IPS-15b (cell line): ENCODE measurements around the gene AMER3.

Source experiments
- H3K27me3 ChIP-seq: one replicate; pipeline ENCODE4 v1.6.1; 2013; ENCODE audit warnings: low read length; ENCODE audit not compliant: control insufficient read depth, insufficient read depth
- H3K36me3 ChIP-seq: one replicate; pipeline ENCODE4 v1.6.1; 2013; ENCODE audit warnings: low read length; ENCODE audit not compliant: control insufficient read depth, insufficient read depth
- H3K4me1 ChIP-seq: one replicate; pipeline ENCODE4 v1.6.1; 2013; ENCODE audit warnings: mild to moderate bottlenecking, low read length; ENCODE audit not compliant: control insufficient read depth, insufficient read depth
- H3K4me3 ChIP-seq: one replicate; pipeline ENCODE4 v1.5.1; 2013; ENCODE audit warnings: low read depth, low read length
- H3K9ac ChIP-seq: one replicate; pipeline ENCODE4 v1.6.1; 2013; ENCODE audit warnings: low read depth, mild to moderate bottlenecking, low read length
- H3K9me3 ChIP-seq: one replicate; pipeline ENCODE4 v1.6.1; 2013; ENCODE audit warnings: mild to moderate bottlenecking, low read length; ENCODE audit not compliant: control insufficient read depth, insufficient read depth

Gene AMER3

GRCh38 chr2:130808482-130809268 lies 53.3 kb downstream of the AMER3 start:
- Histone ChIP-seq H3K4me3 (no peak overlapping the region), H3K9ac (no peak overlapping the region), H3K27me3 (no peaks in the 10 kb centered on the region), H3K36me3 (no peaks in the 10 kb centered on the region), H3K9me3 (no peaks in the 10 kb centered on the region), H3K4me1 (no peaks in the 10 kb centered on the region)

DNA sequence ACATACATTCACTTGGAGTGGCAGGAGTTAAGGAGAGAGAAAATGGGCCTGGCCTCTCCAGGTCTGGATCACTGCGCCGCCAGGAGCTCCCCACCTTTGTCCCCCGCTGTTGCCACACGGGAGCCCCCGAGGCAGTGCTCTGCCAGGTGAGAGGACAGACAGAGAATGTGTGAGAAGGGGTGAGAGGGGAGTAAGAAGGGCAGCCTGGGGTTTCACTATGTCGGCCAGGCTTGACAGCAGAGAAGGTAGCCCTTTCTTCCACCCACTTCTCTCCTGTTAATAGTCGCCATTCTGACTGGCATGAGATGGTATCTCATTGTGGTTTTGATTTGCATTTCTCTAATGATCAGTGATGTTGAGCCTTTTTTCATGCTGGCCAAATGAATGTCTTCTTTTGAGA lies 55.1 kb downstream of the AMER3 start:
- H3K9ac ChIP-seq = no peak overlapping the region
- H3K27me3 ChIP-seq = no peaks in the 10 kb centered on the region

GRCh38 chr2:130813722-130814121 lies 58.4 kb downstream of the AMER3 start:
- H3K36me3 ChIP-seq = no peaks in the 10 kb centered on the region
- H3K9me3 ChIP-seq = no peaks in the 10 kb centered on the region
- H3K4me1 ChIP-seq = no peaks in the 10 kb centered on the region
- H3K9ac ChIP-seq = no peak overlapping the region
- no peaks in the 10 kb centered on the region for H3K27me3 ChIP-seq
- H3K4me3 ChIP-seq = no peak overlapping the region

More for the DNA sequence above, 55.1 kb downstream of the AMER3 start:
- H3K4me3 ChIP-seq = no peak overlapping the region
- H3K4me1 ChIP-seq = no peaks in the 10 kb centered on the region
- H3K36me3 ChIP-seq = no peaks in the 10 kb centered on the region
- no peaks in the 10 kb centered on the region for H3K9me3 ChIP-seq

DNA sequence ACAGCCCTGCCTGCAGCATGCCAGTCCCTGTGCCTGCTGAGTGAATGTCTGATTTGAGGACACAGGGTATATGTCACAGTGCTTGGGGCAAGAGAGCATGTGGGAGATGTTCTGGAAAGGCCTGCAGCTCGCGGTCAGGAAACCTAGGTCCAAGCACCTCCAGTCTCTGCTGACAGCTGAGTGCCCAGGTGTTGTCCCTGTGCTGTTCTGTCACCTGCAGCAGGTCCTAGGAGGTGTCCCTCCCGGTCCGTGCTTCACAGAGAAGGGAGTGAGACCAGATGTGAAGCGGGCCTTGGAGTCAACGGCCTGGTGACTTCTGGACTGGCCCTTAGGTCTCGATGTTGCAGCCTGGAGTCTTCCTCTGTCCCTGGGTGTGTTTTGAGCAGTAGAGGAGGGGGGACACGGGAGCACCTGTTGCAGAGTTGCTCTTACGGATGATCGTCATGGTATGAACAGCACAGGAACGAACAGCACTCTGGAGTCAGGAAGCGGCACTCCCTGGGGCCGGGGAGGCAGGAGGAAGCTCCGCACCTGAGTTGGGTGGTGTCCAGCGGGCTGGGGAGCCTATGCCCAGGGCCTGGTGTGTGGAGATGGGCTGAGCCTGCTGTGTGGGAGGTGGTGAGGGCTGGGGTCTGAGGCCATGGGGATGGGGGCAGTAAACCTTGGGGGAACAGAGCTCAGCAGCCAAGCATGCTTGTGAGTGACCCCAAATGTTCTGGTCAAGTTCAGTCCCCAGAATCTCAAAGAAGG lies 59.8 kb downstream of the AMER3 start:
- Histone ChIP-seq H3K9ac (no peak overlapping the region), H3K9me3 (no peaks in the 10 kb centered on the region), H3K27me3 (no peaks in the 10 kb centered on the region), H3K36me3 (no peaks in the 10 kb centered on the region), H3K4me3 (no peak overlapping the region), H3K4me1 (peaks cover 4% of the 10 kb centered on the region)
